LHCN-M2 (cell line): ENCODE data around the gene NGFR. TPM values are rescaled to one million over a fixed set of nuclear protein-coding genes. Genes with fewer than 3 reads are reported as not detected.
"Not testable (repeated sequence)": the region's sequence is repeated elsewhere in the genome, so short reads cannot be mapped to it uniquely, and the experiment has no call there.

ENCODE experiments used
- DNase-seq: peaks from one replicate; pipeline ENCODE4 v3.0.0-alpha.2; 2012; ENCODE audit warnings: low read depth
- total RNA-seq: library from RNA; depleted of rRNA; stranded (reverse); fragments of >200 nt; gene quantifications from 2 replicates; pipeline ENCODE4 v1.2.3, GENCODE V29; 2014

The NGFR gene
- total RNA-seq, 1 experiment from 2014 or later, result 40.2 TPM

GRCh38 chr17:49545806-49546545, 50.9 kb downstream of the NGFR start:
- no peak for DNase-seq

GRCh38 chr17:49546546-49547535, 51.7 kb downstream of the NGFR start:
- DNase-seq, result no peak

GRCh38 chr17:49547566-49547965, 52.5 kb downstream of the NGFR start:
- DNase-seq, result no peak

GRCh38 chr17:49548051-49548505, 53.0 kb downstream of the NGFR start:
- no peak for DNase-seq

GRCh38 chr17:49548506-49549310, 53.6 kb downstream of the NGFR start:
- peak; percentile 19 for DNase-seq

- no peak for DNase-seq
Measured at GRCh38 chr17:49549311-49549605, 54.2 kb downstream of the NGFR start.

- no peak for DNase-seq
Measured at GRCh38 chr17:49549691-49550678, 54.9 kb downstream of the NGFR start.

GRCh38 chr17:49550764-49551163, 55.7 kb downstream of the NGFR start:
- not testable (repeated sequence) for DNase-seq

GRCh38 chr17:49551221-49552069, 56.4 kb downstream of the NGFR start:
- no peak for DNase-seq

- no peak for DNase-seq
Measured at GRCh38 chr17:49552070-49552751, 57.1 kb downstream of the NGFR start.

- DNase-seq, result no peak
Measured at GRCh38 chr17:49553676-49554335, 58.7 kb downstream of the NGFR start.

- no peak for DNase-seq
Measured at GRCh38 chr17:49554694-49555494, 59.8 kb downstream of the NGFR start.

- DNase-seq, result no peak
Measured at GRCh38 chr17:49555495-49556222, 60.6 kb downstream of the NGFR start.

GRCh38 chr17:49556223-49556943, 61.3 kb downstream of the NGFR start:
- peak; percentile 50 for DNase-seq

GRCh38 chr17:49557312-49558024, 62.4 kb downstream of the NGFR start:
- DNase-seq, result peak; percentile 44
